ENCODE measurements around the gene ANKRD34B.
"Not testable (repeated sequence)": the region's sequence is repeated elsewhere in the genome, so short reads cannot be mapped to it uniquely, and the experiment has no call there.

The ANKRD34B gene

GRCh38 chr5:80569961-80570786, at the start of gene ANKRD34B:
ANKRD34B (minus strand) TSS chr5:80570280; CDS start chr5:80560019, 10,261 bp downstream.
- no peak for DNase-seq (ENCODE audit: low read depth in 2 of 2, low spot score in 1 of 2)

GRCh38 chr5:80619086-80619485, 49.0 kb upstream of the ANKRD34B start:
- no peak for DNase-seq (ENCODE audit: low read depth in 2 of 2, low spot score in 1 of 2)

GRCh38 chr5:80618438-80618837, 48.4 kb upstream of the ANKRD34B start:
- DNase-seq (ENCODE audit: low read depth in 2 of 2, low spot score in 1 of 2) = no peak

GRCh38 chr5:80615266-80615914, 45.3 kb upstream of the ANKRD34B start:
- no peak for DNase-seq (ENCODE audit: low read depth in 2 of 2, low spot score in 1 of 2)

GRCh38 chr5:80609692-80610091, 39.6 kb upstream of the ANKRD34B start:
- no peak for DNase-seq (ENCODE audit: low read depth in 2 of 2, low spot score in 1 of 2)

GRCh38 chr5:80608731-80609130, 38.7 kb upstream of the ANKRD34B start:
- no peak for DNase-seq (ENCODE audit: low read depth in 2 of 2, low spot score in 1 of 2)

- no peak for DNase-seq (ENCODE audit: low read depth in 2 of 2, low spot score in 1 of 2)
Observed at GRCh38 chr5:80607832-80608231, 37.8 kb upstream of the ANKRD34B start.

GRCh38 chr5:80607343-80607742, 37.3 kb upstream of the ANKRD34B start:
- DNase-seq (ENCODE audit: low read depth in 2 of 2, low spot score in 1 of 2) = no peak

- DNase-seq (ENCODE audit: low read depth in 2 of 2, low spot score in 1 of 2) = no peak
Observed at GRCh38 chr5:80600943-80601693, 31.0 kb upstream of the ANKRD34B start.

GRCh38 chr5:80597500-80597899, 27.4 kb upstream of the ANKRD34B start:
- DNase-seq (ENCODE audit: low read depth in 2 of 2, low spot score in 1 of 2) = no peak

- no peak for DNase-seq (ENCODE audit: low read depth in 2 of 2, low spot score in 1 of 2)
Observed at GRCh38 chr5:80594810-80595209, 24.7 kb upstream of the ANKRD34B start.

- no peak for DNase-seq (ENCODE audit: low read depth in 2 of 2, low spot score in 1 of 2)
Observed at GRCh38 chr5:80592761-80593160, 22.7 kb upstream of the ANKRD34B start.

GRCh38 chr5:80592105-80592504, 22.0 kb upstream of the ANKRD34B start:
- DNase-seq (ENCODE audit: low read depth in 2 of 2, low spot score in 1 of 2) = no peak

GRCh38 chr5:80591352-80591751, 21.3 kb upstream of the ANKRD34B start:
- DNase-seq (ENCODE audit: low read depth in 2 of 2, low spot score in 1 of 2) = no peak

- no peak for DNase-seq (ENCODE audit: low read depth in 2 of 2, low spot score in 1 of 2)
Observed at GRCh38 chr5:80590766-80591165, 20.7 kb upstream of the ANKRD34B start.

GRCh38 chr5:80588858-80589540, 18.9 kb upstream of the ANKRD34B start:
- DNase-seq (ENCODE audit: low read depth in 2 of 2, low spot score in 1 of 2) = no peak

- DNase-seq (ENCODE audit: low read depth in 2 of 2, low spot score in 1 of 2) = no peak
Observed at GRCh38 chr5:80584770-80585169, 14.7 kb upstream of the ANKRD34B start.

GRCh38 chr5:80580291-80580690, 10.2 kb upstream of the ANKRD34B start:
- not testable (repeated sequence) for DNase-seq (ENCODE audit: low read depth in 2 of 2, low spot score in 1 of 2)

- no peak for DNase-seq (ENCODE audit: low read depth in 2 of 2, low spot score in 1 of 2)
Observed at GRCh38 chr5:80579050-80579449, 9.0 kb upstream of the ANKRD34B start.

GRCh38 chr5:80577707-80578106, 7.6 kb upstream of the ANKRD34B start:
- no peak for DNase-seq (ENCODE audit: low read depth in 2 of 2, low spot score in 1 of 2)

GRCh38 chr5:80576383-80576782, 6.3 kb upstream of the ANKRD34B start:
- DNase-seq (ENCODE audit: low read depth in 2 of 2, low spot score in 1 of 2) = no peak

Measured in stimulated activated CD8-positive, alpha-beta memory T cell treated with anti-CD3 and anti-CD28 coated beads, Interleukin-4, amount 100 ng/mL, for 4 hours (primary cell).